Liver (tissue), 9 donors: ENCODE measurements around the gene C17orf78. TPM values are rescaled to one million over a fixed set of nuclear protein-coding genes. Genes with fewer than 3 reads are reported as not detected.
A peak's percentile ranks its signal among the peaks of the same experiment; 100 is the strongest.

ENCODE experiments used
- DNase-seq: peaks from one replicate; pipeline ENCODE4 v3.0.0-alpha.2; 2017; ENCODE audit warnings: low spot score
- H3K27ac ChIP-seq, 2 donors: one replicate each; pipeline ENCODE4 v1.7.0; 2013; ENCODE audit warnings: inconsistent platforms in 2 of 2, low read length in 2 of 2, control low read depth in 1 of 2, low read depth in 1 of 2, mild to moderate bottlenecking in 1 of 2
- H3K27me3 ChIP-seq, 4 donors: one replicate each; pipeline versions ENCODE4 v1.6.1 to v1.7.0; 2013; ENCODE audit warnings: low read length in 3 of 4, inconsistent platforms in 1 of 4, mild to moderate bottlenecking in 1 of 4, moderate library complexity in 1 of 4; ENCODE audit not compliant: control insufficient read depth in 4 of 4, insufficient read depth in 4 of 4
- H3K36me3 ChIP-seq, 4 donors: one replicate each; pipeline versions ENCODE4 v1.6.1 to v1.7.0; 2013; ENCODE audit warnings: low read length in 3 of 4, mild to moderate bottlenecking in 3 of 4, low read depth in 1 of 4, moderate library complexity in 1 of 4; ENCODE audit not compliant: control insufficient read depth in 4 of 4, insufficient read depth in 3 of 4
- H3K4me1 ChIP-seq, 4 donors: one replicate each; pipeline versions ENCODE4 v1.6.1 to v1.7.0; 2013; ENCODE audit warnings: low read length in 3 of 4, mild to moderate bottlenecking in 3 of 4, moderate library complexity in 1 of 4; ENCODE audit not compliant: control insufficient read depth in 4 of 4, insufficient read depth in 4 of 4
- H3K4me3 ChIP-seq, 3 donors: one replicate each; pipeline versions ENCODE4 v1.6.1 to v1.7.0; 2013; ENCODE audit warnings: low read length in 3 of 3, control low read depth in 1 of 3, low read depth in 1 of 3, mild to moderate bottlenecking in 1 of 3
- H3K9ac ChIP-seq, 2 donors: one replicate each; pipeline ENCODE4 v1.7.0; 2013; ENCODE audit warnings: low read length in 2 of 2, mild to moderate bottlenecking in 2 of 2, moderate library complexity in 2 of 2, control low read depth in 1 of 2, low read depth in 1 of 2
- H3K9me3 ChIP-seq, 4 donors: one replicate each; pipeline versions ENCODE4 v1.6.1 to v1.7.0; 2013; ENCODE audit warnings: low read length in 3 of 4; ENCODE audit not compliant: control insufficient read depth in 4 of 4
- EGR1 ChIP-seq, 2 donors: IDR thresholded peaks; 2 replicates each; pipeline ENCODE4 v1.6.1; 2016 to 2018; ENCODE audit warnings: antibody characterized with exemption in 2 of 2, low read depth in 2 of 2
- FOXA1 ChIP-seq: IDR thresholded peaks from 2 replicates; pipeline ENCODE4 v1.6.1; 2016; ENCODE audit warnings: antibody characterized with exemption
- FOXA2 ChIP-seq: IDR thresholded peaks from 2 replicates; pipeline ENCODE4 v1.6.1; 2016; ENCODE audit warnings: antibody characterized with exemption
- GABPA ChIP-seq, 2 donors: IDR thresholded peaks in 1 of 2; conservative IDR thresholded peaks in 1 of 2; 2 replicates each; pipeline ENCODE4 v1.6.1; 2016; ENCODE audit warnings: antibody characterized with exemption in 2 of 2, mild to moderate bottlenecking in 1 of 2, moderate library complexity in 1 of 2
- HNF4A ChIP-seq, 2 donors: conservative IDR thresholded peaks; 2 replicates each; pipeline ENCODE4 v1.6.1; 2016; ENCODE audit warnings: antibody characterized with exemption in 2 of 2, mild to moderate bottlenecking in 2 of 2
- HNF4G ChIP-seq: IDR thresholded peaks from 2 replicates; pipeline ENCODE4 v1.6.1; 2016; ENCODE audit warnings: antibody characterized with exemption
- NR2F2 ChIP-seq: IDR thresholded peaks from 2 replicates; pipeline ENCODE4 v1.6.1; 2016; ENCODE audit warnings: antibody characterized with exemption
- RAD21 ChIP-seq, 2 donors: IDR thresholded peaks; 2 replicates each; pipeline ENCODE4 v1.6.1; 2016; ENCODE audit warnings: antibody characterized with exemption in 2 of 2, mild to moderate bottlenecking in 2 of 2
- SP1 ChIP-seq: IDR thresholded peaks from 2 replicates; pipeline ENCODE4 v1.6.1; 2018; ENCODE audit warnings: antibody characterized with exemption, mild to moderate bottlenecking
- TAF1 ChIP-seq: conservative IDR thresholded peaks from 2 replicates; pipeline ENCODE4 v1.6.1; 2016; ENCODE audit warnings: antibody characterized with exemption, mild to moderate bottlenecking
- YY1 ChIP-seq: IDR thresholded peaks from 2 replicates; pipeline ENCODE4 v1.6.1; 2016; ENCODE audit warnings: antibody characterized with exemption, mild to moderate bottlenecking
- WGBS: extraction: QIAGEN DNeasy Blood & Tissue Kit; methylation state at CpG from one replicate; pipeline ENCODE4 v1.1.7; 2013; 5-methylcytosine and 5-hydroxymethylcytosine counted together
- polyA plus RNA-seq, 2 donors: library from polyadenylated mRNA; stranded (reverse) in 1 of 2; unstranded in 1 of 2; fragments of 200-250 nt in 1 of 2; fragments of >200 nt in 1 of 2; fragmentation: Nextera tagmentation in 1 of 2; extraction: Ambion mirVana in 1 of 2; gene quantifications; one replicate each; pipeline versions ENCODE4 v1.2.1 to v1.2.3, GENCODE V29; 2013 to 2015
- total RNA-seq, 2 donors: library from RNA; depleted of rRNA; stranded (reverse); fragments of >200 nt; gene quantifications; one replicate each; pipeline ENCODE4 v1.2.3, GENCODE V29; 2014
- TF ChIP-seq, protein P1 (sequence below): IDR thresholded peaks from 2 replicates; pipeline ENCODE4 v1.6.1; 2016; ENCODE audit warnings: antibody characterized with exemption
- TF ChIP-seq, protein P2 (sequence below): IDR thresholded peaks from 2 replicates; pipeline ENCODE4 v1.6.1; 2016; ENCODE audit warnings: antibody characterized with exemption, mild to moderate bottlenecking
- TF ChIP-seq, protein P3 (sequence below): IDR thresholded peaks from 2 replicates; pipeline ENCODE4 v1.6.1; 2016; ENCODE audit warnings: antibody characterized with exemption
- TF ChIP-seq, protein P4 (sequence below): IDR thresholded peaks from 2 replicates; pipeline ENCODE4 v1.6.1; 2016; ENCODE audit warnings: antibody characterized with exemption
- TF ChIP-seq, protein P5 (sequence below): fragments of 150-350 bp; IDR thresholded peaks from 2 replicates; pipeline ENCODE4 v1.5.1; 2017; ENCODE audit warnings: improper control_type of control experiment, low read depth, low read length; ENCODE audit not compliant: missing input control
- donor health status: healthy.
- donor health status: healthy.
- donor health status: healthy.
- donor health status: healthy.
- donor health status: healthy.

The C17orf78 gene
- total and polyA plus RNA-seq, 4 donors, result not detected

DNA sequence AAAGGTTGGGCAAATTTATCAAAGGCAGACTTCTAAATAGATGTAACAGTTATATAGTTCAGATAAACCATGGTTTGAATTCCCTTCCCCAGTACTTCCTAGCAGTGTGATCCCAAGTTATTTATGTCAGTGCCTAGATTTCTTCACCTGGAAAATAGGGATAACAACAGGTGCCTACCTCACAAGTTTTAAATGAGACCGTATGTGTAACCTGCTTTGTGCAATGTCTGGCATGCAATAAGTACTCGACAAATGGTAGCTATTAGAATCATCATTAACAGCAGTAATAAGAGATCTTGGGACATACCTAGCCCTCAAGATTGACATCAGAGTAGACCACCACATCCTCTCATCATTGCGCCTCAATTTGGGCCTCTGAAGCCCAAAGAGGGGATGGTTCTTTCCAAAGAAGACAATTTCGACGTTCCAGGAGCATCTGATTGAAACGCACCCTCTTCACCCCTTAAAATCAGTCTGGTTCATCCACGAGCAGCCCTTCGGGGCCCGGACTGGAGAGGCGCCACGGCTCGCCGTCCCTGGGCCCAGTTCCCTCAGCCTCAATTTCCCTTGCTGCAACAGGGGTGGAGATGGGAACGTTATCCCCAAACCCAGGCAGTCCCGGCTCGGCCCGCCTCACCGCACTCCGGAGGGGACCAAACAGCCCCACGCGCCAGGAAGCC lies 30.3 kb downstream of the C17orf78 start:
- Histone ChIP-seq H3K27ac (peak overlapping the region; percentile 95 to 98), H3K4me3 (peak overlapping the region; percentile 83 to 91 (median 87)), H3K9ac (peak overlapping the region; percentile 93 to 96), H3K4me1 (peaks cover 0 to 10% (median 3%) of the 10 kb centered on the region in 4 donors), H3K36me3 (peaks cover 0 to 6% (median 1%) of the 10 kb centered on the region in 4 donors), H3K27me3 (no peaks in the 10 kb centered on the region), H3K9me3 (no peaks in the 10 kb centered on the region)
- no peak for TF ChIP-seq SP1
- TF ChIP-seq NR2F2, result no peak
- no peak for TF ChIP-seq YY1
- no peak for TF ChIP-seq EGR1 (IDR thresholded peaks at IDR 0.05; ENCODE audit: low read depth in 2 of 2)
- TF ChIP-seq GABPA (IDR thresholded peaks at IDR 0.05 in 1 of 2, conservative IDR thresholded peaks at IDR 0.05 in 1 of 2), result no peak
- TF ChIP-seq, protein P1, sequence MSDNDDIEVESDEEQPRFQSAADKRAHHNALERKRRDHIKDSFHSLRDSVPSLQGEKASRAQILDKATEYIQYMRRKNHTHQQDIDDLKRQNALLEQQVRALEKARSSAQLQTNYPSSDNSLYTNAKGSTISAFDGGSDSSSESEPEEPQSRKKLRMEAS, result peak; percentile 22
- TF ChIP-seq RAD21 (IDR thresholded peaks at IDR 0.05), result no peak
- TF ChIP-seq FOXA1, result no peak
- TF ChIP-seq TAF1, result peak; percentile 20
- TF ChIP-seq, protein P2, sequence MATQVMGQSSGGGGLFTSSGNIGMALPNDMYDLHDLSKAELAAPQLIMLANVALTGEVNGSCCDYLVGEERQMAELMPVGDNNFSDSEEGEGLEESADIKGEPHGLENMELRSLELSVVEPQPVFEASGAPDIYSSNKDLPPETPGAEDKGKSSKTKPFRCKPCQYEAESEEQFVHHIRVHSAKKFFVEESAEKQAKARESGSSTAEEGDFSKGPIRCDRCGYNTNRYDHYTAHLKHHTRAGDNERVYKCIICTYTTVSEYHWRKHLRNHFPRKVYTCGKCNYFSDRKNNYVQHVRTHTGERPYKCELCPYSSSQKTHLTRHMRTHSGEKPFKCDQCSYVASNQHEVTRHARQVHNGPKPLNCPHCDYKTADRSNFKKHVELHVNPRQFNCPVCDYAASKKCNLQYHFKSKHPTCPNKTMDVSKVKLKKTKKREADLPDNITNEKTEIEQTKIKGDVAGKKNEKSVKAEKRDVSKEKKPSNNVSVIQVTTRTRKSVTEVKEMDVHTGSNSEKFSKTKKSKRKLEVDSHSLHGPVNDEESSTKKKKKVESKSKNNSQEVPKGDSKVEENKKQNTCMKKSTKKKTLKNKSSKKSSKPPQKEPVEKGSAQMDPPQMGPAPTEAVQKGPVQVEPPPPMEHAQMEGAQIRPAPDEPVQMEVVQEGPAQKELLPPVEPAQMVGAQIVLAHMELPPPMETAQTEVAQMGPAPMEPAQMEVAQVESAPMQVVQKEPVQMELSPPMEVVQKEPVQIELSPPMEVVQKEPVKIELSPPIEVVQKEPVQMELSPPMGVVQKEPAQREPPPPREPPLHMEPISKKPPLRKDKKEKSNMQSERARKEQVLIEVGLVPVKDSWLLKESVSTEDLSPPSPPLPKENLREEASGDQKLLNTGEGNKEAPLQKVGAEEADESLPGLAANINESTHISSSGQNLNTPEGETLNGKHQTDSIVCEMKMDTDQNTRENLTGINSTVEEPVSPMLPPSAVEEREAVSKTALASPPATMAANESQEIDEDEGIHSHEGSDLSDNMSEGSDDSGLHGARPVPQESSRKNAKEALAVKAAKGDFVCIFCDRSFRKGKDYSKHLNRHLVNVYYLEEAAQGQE, result peak; percentile 48
- TF ChIP-seq HNF4A (conservative IDR thresholded peaks at IDR 0.05), result no peak
- TF ChIP-seq, protein P3, sequence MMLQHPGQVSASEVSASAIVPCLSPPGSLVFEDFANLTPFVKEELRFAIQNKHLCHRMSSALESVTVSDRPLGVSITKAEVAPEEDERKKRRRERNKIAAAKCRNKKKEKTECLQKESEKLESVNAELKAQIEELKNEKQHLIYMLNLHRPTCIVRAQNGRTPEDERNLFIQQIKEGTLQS, result no peak
- TF ChIP-seq FOXA2, result no peak
- DNase-seq, result no peak
- 1% methylated on average over 21 of the region's 21 CpGs for WGBS

DNA sequence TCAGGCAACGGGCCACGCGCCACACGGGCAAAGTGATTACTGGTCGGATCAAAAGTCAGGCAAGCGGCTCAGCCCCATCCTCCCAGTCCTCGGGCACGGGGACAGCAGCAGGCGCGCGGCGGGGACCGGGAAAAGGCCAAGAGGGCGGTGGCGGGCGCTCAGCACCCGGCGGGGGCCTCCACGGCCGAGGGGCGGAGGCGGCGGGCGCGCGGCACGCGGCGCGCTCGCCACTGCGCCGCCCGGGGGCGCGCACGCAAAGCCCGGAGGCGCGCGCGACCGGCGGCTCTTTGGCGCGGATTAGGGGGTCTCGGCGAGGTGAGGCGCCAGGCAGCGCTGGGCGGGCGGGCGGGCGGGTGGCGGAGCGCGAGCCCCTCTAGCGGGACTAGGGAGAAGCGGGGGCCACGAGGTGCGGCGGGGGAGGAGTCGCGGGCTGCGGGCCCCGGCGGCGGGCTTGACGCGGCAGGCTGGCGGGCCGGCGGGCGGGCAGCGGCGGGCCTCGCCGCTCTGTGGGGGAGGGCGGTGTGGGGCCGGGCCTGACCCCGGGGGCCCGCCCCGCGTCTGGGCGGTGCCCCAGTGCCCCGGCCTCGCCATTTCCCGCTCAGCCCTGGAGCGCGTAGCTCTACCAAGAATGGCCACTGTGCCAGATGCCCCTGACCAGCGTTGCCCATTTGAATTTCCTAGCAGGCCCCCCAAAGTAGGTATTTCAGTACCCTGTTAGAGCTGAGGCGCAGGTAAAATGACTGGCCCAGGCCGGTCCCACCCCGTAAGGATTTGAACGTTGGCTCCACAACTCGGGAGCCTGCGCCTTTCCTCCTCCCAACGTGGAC lies 31.1 kb downstream of the C17orf78 start, which contains the start of the genes ACACA and TADA2A:
ACACA (minus strand) TSS at position 202 of the 827 bp plus-strand sequence. CDS start 537 bp downstream, outside the sequence.
TADA2A (plus strand) TSS at position 252 of the 827 bp plus-strand sequence. CDS start 4,480 bp downstream, outside the sequence.
- WGBS, result under 1% methylated on average over 98 of the region's 98 CpGs
- DNase-seq, result peak; percentile 80
- Histone ChIP-seq H3K36me3 (peaks cover 3 to 12% (median 5%) of the 10 kb centered on the region in 4 donors), H3K27ac (peak within 1 kb of the TSS; percentile 95 to 98), H3K9ac (peak within 1 kb of the TSS; percentile 93 to 96), H3K27me3 (no peaks in the 10 kb centered on the region), H3K9me3 (no peaks in the 10 kb centered on the region), H3K4me3 (peak within 1 kb of the TSS; percentile 83 to 91 (median 87)), H3K4me1 (peaks cover 0 to 10% (median 3%) of the 10 kb centered on the region in 4 donors)
- TF ChIP-seq FOXA1, result no peak
- peak; percentile 46 for TF ChIP-seq TAF1
- no peak for TF ChIP-seq HNF4G
- peak; percentile 18 for TF ChIP-seq NR2F2
- TF ChIP-seq YY1, result peak; percentile 68
- TF ChIP-seq GABPA (IDR thresholded peaks at IDR 0.05 in 1 of 2, conservative IDR thresholded peaks at IDR 0.05 in 1 of 2), result no peak
- no peak for TF ChIP-seq SP1
- TF ChIP-seq, protein P2, result peak; percentile 60
- TF ChIP-seq, protein P3, result no peak
- TF ChIP-seq, protein P4, sequence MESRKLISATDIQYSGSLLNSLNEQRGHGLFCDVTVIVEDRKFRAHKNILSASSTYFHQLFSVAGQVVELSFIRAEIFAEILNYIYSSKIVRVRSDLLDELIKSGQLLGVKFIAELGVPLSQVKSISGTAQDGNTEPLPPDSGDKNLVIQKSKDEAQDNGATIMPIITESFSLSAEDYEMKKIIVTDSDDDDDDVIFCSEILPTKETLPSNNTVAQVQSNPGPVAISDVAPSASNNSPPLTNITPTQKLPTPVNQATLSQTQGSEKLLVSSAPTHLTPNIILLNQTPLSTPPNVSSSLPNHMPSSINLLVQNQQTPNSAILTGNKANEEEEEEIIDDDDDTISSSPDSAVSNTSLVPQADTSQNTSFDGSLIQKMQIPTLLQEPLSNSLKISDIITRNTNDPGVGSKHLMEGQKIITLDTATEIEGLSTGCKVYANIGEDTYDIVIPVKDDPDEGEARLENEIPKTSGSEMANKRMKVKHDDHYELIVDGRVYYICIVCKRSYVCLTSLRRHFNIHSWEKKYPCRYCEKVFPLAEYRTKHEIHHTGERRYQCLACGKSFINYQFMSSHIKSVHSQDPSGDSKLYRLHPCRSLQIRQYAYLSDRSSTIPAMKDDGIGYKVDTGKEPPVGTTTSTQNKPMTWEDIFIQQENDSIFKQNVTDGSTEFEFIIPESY, result no peak
- TF ChIP-seq, protein P1, result peak; percentile 25
- TF ChIP-seq, protein P5, sequence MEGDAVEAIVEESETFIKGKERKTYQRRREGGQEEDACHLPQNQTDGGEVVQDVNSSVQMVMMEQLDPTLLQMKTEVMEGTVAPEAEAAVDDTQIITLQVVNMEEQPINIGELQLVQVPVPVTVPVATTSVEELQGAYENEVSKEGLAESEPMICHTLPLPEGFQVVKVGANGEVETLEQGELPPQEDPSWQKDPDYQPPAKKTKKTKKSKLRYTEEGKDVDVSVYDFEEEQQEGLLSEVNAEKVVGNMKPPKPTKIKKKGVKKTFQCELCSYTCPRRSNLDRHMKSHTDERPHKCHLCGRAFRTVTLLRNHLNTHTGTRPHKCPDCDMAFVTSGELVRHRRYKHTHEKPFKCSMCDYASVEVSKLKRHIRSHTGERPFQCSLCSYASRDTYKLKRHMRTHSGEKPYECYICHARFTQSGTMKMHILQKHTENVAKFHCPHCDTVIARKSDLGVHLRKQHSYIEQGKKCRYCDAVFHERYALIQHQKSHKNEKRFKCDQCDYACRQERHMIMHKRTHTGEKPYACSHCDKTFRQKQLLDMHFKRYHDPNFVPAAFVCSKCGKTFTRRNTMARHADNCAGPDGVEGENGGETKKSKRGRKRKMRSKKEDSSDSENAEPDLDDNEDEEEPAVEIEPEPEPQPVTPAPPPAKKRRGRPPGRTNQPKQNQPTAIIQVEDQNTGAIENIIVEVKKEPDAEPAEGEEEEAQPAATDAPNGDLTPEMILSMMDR, result peak; percentile 14
